GM21825 (cell line): Measurements from ENCODE around the gene HADHA.

Source experiments
- ATAC-seq: cut with Tn5 transposase; IDR thresholded peaks from one replicate; pipeline ENCODE4 v1.9.1; 2021; ENCODE audit warnings: mild to moderate bottlenecking, moderate library complexity; ENCODE audit not compliant: unreplicated experiment

The HADHA gene

GRCh38 chr2:26245810-26246209 is 1.4 kb upstream of the HADHA start:
- ATAC-seq: peak; percentile 54

GRCh38 chr2:26245231-26245732 is 850 bp upstream of the HADHA start:
- ATAC-seq: peak; percentile 13

GRCh38 chr2:26243470-26244308 is 743 bp downstream of the HADHA start:
- ATAC-seq: no peak

GRCh38 chr2:26241928-26242436 is 2.5 kb downstream of the HADHA start:
- no peak for ATAC-seq

GRCh38 chr2:26238311-26238958 is 6.0 kb downstream of the HADHA start:
- ATAC-seq: no peak

- ATAC-seq: no peak
Observed at GRCh38 chr2:26237868-26238267, 6.6 kb downstream of the HADHA start.

GRCh38 chr2:26235089-26235488 is 9.3 kb downstream of the HADHA start:
- ATAC-seq: no peak

GRCh38 chr2:26230806-26231205 is 13.6 kb downstream of the HADHA start:
- no peak for ATAC-seq

- ATAC-seq: no peak
Observed at GRCh38 chr2:26229595-26229994, 14.8 kb downstream of the HADHA start.

GRCh38 chr2:26224095-26224494 is 20.3 kb downstream of the HADHA start:
- ATAC-seq: no peak

- ATAC-seq: no peak
Observed at GRCh38 chr2:26223018-26223417, 21.4 kb downstream of the HADHA start.

GRCh38 chr2:26217720-26218119 is 26.7 kb downstream of the HADHA start:
- ATAC-seq: no peak

- no peak for ATAC-seq
Observed at GRCh38 chr2:26216587-26216986, 27.8 kb downstream of the HADHA start.

- no peak for ATAC-seq
Observed at GRCh38 chr2:26215833-26216232, 28.6 kb downstream of the HADHA start.

- no peak for ATAC-seq
Observed at GRCh38 chr2:26214759-26215158, 29.7 kb downstream of the HADHA start.

- ATAC-seq: no peak
Observed at GRCh38 chr2:26212011-26212410, 32.4 kb downstream of the HADHA start.

- ATAC-seq: no peak
Observed at GRCh38 chr2:26203906-26204305, 40.5 kb downstream of the HADHA start.

GRCh38 chr2:26202981-26203490 is 41.4 kb downstream of the HADHA start:
- no peak for ATAC-seq

GRCh38 chr2:26197516-26197915 is 46.9 kb downstream of the HADHA start:
- no peak for ATAC-seq

GRCh38 chr2:26196683-26197418 is 47.6 kb downstream of the HADHA start:
- no peak for ATAC-seq
